ENCODE measurements around the gene TIMM10B. TPM values are rescaled to one million over a fixed set of nuclear protein-coding genes. Genes with fewer than 3 reads are reported as not detected.
A peak's percentile ranks its signal among the peaks of the same experiment; 100 is the strongest.

TIMM10B gene, protein sequence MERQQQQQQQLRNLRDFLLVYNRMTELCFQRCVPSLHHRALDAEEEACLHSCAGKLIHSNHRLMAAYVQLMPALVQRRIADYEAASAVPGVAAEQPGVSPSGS
- total RNA-seq (2014; rRNA removed; shearing (Covaris generic)): 32.4 and 58.1 TPM in 2 replicates

GRCh38 chr11:6481012-6481923 lies at the start of gene TIMM10B, which contains the start of gene ARFIP2:
TSS of gene TIMM10B (plus strand) at chr11:6481501. CDS start at chr11:6481517, 16 bp downstream.
TSS of gene ARFIP2 (minus strand) at chr11:6481331. CDS start at chr11:6480421, 910 bp downstream.
- DNase-seq (ENCODE audit: low spot score): peak; percentile 98

DNA sequence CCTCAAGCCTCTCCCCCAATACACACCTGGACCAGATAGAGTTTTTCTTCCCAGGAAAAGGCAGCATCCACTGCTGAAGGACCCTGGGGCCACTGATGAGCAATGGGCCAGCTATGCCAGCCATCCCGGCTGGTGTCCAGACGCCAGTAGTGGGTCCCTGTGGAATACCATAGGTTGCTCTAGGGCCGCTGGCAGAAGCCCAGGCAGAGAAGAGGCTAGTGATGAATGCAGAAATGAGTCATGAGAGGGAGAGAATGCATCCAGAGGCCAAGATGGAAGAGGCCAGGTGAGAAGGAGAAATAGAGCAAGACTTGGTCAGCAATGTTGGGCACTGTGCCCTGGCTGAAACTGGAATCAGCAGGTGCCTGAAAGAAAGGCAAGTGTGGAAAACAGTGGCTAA lies 49.4 kb upstream of the TIMM10B start:
- peak; percentile 98 for DNase-seq (ENCODE audit: low spot score)

DNA sequence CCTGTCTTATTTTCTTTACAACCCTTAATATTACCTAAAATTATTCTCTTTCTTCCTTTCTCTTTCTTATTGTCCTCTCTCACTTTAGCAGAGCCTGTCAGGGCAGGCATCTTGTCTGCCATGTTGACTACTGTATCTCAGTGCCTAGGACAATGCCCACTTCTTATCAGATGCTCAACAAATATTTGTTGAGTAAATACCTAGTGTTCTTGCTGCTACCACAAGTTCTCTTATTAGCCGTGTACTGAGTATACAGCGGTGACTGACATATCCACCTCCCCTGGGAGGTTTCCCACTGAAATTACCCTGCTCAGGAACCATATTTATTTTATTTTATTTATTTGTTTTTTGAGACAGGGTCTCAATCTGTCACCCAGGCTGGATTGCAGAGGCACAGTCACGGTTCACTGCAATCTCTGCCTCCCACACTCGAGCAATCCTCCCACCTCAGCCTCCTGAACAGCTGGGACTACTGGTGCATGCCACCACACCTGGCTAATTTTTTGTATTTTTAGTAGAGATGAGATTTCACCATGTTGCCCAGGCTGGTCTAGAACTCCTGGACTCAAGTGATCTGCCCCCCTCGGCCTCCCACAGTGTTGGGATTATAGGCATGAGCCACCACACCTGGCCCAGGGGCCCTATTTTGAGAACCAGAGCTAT lies 47.2 kb upstream of the TIMM10B start:
- DNase-seq (ENCODE audit: low spot score): no peak

DNA sequence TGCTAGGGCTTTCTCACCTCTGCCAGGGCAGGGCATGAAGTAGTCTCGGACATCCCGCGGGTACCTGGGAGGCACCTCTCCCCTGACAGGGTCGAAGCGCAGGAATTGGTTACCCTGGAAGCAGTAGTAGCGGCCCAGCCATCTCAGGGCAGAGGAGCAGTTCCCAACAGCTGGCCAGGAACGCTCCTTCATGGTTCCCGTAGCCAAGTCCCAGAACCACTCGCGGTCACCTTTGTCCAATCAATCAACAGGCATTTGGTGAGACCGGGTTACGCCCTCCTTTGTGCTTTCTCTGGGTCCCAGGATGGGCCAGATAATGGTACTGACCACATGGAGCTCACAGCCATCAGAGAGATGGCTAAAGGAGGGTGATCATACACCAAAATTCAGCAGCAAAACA lies 43.9 kb upstream of the TIMM10B start:
- no peak for DNase-seq (ENCODE audit: low spot score)

- no peak for DNase-seq (ENCODE audit: low spot score)
Measured at GRCh38 chr11:6437993-6438392, 43.3 kb upstream of the TIMM10B start.

DNA sequence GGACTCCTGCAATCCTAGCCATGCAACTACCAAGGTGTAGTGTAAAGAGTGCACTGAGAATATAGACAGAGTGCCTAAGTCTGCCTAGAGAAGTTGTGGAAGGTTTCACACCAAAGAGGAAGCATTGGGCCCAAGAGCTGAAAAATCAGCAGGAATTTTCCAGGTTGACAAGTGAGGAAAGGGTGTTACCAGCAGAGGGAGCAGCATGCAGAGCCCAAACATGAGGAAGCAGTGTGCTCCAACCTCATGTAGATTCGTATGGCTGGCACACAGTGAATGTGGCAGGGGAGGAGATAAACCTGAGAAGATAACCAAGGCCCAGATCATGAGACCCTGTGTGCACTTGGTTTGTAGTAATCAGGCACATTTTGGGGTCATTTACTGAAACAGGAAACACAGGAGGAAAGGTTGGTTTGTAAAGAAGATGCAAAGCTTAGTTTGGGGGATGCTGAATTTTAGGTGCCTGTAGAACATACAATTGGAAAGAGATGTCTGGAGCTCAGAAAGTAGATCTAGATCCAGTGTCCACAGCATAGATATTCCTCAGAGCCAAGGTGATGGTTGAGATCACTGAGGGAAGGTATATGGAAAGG lies 42.2 kb upstream of the TIMM10B start:
- DNase-seq (ENCODE audit: low spot score): peak; percentile 45

GRCh38 chr11:6440906-6441358 lies 40.4 kb upstream of the TIMM10B start, which contains the start of gene HPX:
TSS of gene HPX (minus strand) at chr11:6440987. CDS start at chr11:6440963, 24 bp downstream.
- no peak for DNase-seq (ENCODE audit: low spot score)

- DNase-seq (ENCODE audit: low spot score): no peak
Measured at GRCh38 chr11:6442441-6442840, 38.9 kb upstream of the TIMM10B start.

DNA sequence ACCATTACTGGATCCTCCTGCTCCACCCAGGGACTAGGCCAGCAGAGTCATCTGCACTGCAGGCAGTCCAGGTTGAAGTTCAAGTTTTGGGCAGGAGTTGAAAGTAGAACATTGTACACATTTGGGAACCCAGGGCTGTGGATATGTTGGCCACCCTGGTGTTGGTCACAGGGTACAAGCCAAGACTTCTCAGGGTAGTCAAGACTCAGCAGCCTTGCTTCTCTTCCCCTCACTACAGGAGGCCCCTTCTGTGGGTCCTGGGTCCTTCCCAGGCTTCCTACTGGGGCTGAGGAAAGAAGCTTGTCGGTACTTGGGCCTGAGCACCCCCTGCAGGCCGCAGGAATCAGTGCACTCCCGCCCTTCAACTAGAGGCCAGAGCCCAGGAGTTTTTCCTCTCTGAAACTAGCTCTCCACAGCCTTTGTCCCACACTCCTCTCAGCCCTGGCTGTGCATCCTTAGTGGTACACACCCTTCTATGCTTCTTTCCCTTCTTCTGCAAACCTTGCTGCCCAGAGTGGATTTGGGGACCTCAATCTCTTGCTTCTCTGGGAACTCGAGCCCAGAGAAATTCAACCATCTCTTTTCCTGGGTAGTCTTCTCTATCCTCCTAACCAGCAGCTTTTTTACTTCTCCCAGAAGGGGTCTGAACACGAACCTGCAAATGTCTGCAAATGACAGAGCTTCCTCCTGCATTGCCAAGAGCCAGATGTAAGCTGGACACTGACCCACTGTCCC lies 37.9 kb upstream of the TIMM10B start:
- peak; percentile 47 for DNase-seq (ENCODE audit: low spot score)

- DNase-seq (ENCODE audit: low spot score): no peak
Measured at GRCh38 chr11:6448574-6448973, 32.7 kb upstream of the TIMM10B start.

- DNase-seq (ENCODE audit: low spot score): no peak
Measured at GRCh38 chr11:6452219-6452618, 29.1 kb upstream of the TIMM10B start.

- DNase-seq (ENCODE audit: low spot score): no peak
Measured at GRCh38 chr11:6453152-6453551, 28.1 kb upstream of the TIMM10B start.

GRCh38 chr11:6455070-6455469 lies 26.2 kb upstream of the TIMM10B start:
- no peak for DNase-seq (ENCODE audit: low spot score)

GRCh38 chr11:6456361-6457073 lies 24.8 kb upstream of the TIMM10B start:
- no peak for DNase-seq (ENCODE audit: low spot score)

GRCh38 chr11:6457581-6458320 lies 23.6 kb upstream of the TIMM10B start:
- no peak for DNase-seq (ENCODE audit: low spot score)

DNA sequence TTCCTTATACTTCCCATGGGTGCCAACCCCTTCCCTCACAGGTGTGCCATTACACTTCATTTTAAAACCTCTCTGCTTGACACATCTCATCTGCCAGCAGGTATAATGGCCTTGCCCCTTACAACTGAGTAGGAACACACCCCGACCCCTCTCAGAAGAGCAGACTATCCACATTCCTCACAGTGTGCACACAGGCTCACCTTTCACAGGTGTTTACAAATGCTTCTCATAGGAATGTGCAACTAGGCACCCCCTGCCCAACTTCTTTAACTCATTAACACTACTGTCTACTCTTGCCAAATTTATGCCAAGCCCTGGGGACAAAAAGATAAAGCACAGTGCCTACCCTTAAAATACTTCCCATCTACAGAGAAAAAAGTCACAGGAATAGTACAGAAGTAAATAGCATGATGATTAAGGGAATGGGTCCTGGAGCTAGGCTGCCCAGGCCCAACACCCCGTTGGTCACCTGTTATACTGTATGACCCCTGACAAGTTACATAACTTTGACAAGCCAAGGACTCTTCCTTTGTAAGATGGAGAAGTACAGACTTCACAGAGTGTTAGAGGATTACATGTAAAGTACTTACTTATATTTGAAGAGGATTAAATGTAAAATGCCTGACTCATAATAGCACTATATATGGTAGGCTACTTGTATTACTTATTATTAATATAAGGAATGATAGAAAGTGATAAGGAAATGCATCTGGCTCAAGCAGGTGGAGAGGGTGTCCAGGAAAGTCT lies 22.8 kb upstream of the TIMM10B start:
- no peak for DNase-seq (ENCODE audit: low spot score)

- no peak for DNase-seq (ENCODE audit: low spot score)
Measured at GRCh38 chr11:6459099-6459450, 22.2 kb upstream of the TIMM10B start.

DNA sequence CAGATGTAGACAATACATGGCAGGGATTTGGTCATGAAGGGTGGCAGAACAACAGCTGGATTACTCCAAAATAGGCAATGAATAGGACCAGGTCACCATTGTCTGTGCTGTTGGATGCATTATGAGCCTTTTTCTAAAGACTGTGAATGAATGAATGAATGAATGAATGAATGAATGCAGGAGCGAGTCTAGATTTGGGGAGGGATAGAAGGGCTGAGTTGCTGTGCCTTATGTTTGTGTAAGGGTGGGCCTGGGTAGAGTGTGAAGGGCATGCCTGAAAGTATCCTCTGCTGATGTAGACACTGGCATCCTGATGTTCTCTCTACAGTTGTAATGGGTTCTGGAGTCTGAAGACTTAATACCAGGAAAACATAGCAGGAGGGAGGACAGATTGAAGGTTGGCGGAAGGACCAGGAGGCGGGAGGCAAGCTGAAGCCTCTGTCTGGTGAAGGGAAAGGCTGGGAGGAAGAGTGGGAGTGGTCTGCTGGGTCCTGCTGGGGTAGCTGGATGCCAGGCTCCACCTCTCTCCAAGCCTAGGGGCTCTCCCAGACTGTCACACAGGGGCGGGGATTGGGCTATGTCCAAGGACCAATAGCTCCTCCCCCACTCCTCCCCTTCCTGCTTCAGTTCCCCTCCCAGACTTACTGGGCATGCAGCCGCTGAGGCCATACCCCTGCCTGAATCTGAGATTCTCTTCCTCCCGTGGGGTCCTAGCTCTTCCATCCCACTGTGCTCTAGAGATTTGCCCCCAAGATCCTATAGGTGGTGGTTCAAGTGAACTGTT lies 12.4 kb upstream of the TIMM10B start:
- peak; percentile 73 for DNase-seq (ENCODE audit: low spot score)
